Measurements from ENCODE around the gene ADIRF. TPM values are rescaled to one million over a fixed set of nuclear protein-coding genes. Genes with fewer than 3 reads are reported as not detected.
"Not testable (repeated sequence)": the region's sequence is repeated elsewhere in the genome, so short reads cannot be mapped to it uniquely, and the experiment has no call there.

The ADIRF gene
- total RNA-seq, 6 experiments from 2014 or later = 68.5 to 169 (median 145) TPM

DNA sequence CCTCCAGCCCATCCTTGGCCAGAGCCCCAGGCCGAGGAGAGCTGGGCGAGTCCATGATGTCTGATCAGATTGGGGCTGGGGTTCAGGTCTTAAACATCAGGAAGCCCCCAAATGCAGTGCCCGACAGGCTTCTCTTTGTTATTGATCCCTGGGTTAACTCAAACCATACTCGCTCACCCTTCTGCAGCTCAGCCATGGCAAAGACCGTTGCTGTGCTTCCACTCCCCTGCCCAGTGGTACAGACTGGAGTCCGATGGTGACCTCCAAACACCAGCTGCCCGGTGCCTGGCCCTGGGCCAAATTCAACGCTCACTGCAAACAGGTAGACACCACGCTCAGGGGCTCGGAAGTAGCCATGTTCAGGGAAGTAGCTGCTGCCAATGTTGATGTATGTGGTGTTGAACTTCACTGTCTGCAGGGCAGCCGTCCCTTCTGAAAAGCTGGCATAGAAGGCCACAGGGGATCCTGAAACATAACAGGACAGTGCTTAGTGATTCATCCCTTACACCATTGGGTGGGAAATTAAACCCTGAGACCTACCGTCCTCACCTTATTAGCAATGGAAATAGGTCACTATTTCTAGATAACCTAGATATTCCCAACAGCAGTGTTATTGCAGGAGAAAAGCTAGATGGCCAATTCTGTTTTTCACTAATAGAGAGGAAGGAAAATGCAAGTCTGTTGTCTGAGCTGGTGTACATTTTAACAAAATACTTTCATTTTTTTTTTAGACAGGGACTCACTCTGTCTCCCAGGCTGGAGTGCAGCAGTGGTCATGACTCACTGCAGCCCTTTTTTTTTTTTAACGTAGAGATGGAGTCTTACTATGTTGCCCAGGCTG lies 31.4 kb upstream of the ADIRF start:
- Mint-ChIP-seq H3K4me1 (ENCODE audit: low read depth) (peaks cover 25% of the 10 kb centered on the region), H3K9me3 (no peaks in the 10 kb centered on the region), H3K36me3 (ENCODE audit: low read depth) (no peaks in the 10 kb centered on the region), H3K4me3 (peak overlapping the region; percentile 27; the same call in 1 of the 2 replicates), H3K27ac (peak overlapping the region; percentile 24; the same call in 1 of the 2 replicates), H3K27me3 (ENCODE audit: insufficient read depth) (0 out of 2 replicates have a peak, but pooled peaks cover 2% of the 10 kb centered on the region)
- peak; percentile 48 for DNase-seq
- no peak for TF ChIP-seq CTCF (IDR thresholded peaks at IDR 0.05)

DNA sequence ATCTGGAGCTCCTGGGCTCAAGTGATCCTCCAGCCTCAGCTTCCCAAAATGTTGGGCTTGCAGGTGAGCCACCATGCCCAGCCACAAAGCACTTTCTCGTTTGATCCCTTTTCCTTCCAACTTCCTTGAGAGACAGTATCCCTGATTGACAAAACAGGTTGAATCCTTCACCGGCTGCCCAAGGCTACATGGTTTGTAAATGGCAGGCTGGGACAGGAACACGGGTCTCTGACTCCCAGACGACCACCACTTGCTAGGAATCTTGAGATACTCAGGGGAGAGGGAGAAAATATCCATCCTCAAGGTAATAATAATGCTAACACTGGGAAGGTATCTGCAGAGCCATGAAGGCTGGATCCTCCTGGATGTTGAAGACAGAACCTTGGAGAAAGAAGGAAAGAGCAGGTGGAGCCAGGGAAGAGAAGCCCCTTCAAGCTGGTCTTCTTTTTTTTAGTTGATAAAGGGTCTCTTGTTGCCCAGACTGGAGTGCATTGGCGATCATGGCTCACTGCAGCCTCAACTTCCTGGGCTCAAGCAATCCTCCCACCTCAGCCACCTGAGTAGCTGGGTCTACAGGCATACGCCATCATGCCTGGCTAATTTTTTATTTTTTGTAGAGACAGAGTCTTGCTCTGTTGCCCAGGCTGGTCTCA lies 30.7 kb upstream of the ADIRF start:
- peaks cover 23% of the 10 kb centered on the region for H3K4me1 Mint-ChIP-seq (ENCODE audit: low read depth)
- H3K36me3 Mint-ChIP-seq (ENCODE audit: low read depth) = no peaks in the 10 kb centered on the region
- H3K9me3 Mint-ChIP-seq = no peaks in the 10 kb centered on the region
- peak overlapping the region; percentile 27; the same call in 1 of the 2 replicates for H3K4me3 Mint-ChIP-seq
- H3K27ac Mint-ChIP-seq = no peak overlapping the region
- peaks cover 4% of the 10 kb centered on the region; the same call in 1 of the 2 replicates for H3K27me3 Mint-ChIP-seq (ENCODE audit: insufficient read depth)
- DNase-seq = no peak
- TF ChIP-seq CTCF (IDR thresholded peaks at IDR 0.05) = no peak

DNA sequence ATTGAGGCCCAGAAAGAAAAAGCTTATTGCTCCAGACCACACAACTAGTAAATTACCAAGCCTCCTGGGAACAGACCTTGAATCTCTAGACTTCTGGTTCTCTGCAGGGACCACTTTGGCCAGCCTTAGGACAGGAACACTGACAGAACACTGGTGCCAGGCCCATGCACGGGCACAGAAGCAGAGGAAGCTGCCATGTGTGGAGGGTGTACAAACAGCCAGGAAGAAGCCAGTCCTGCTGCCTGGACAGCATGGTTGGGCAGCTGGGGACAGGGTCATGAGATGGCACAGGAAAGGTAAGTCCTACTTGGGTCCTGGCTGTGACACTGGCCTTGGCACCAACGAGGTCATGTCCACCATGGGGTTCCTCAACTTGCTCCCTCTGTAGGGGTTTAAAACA lies 30.0 kb upstream of the ADIRF start:
- Mint-ChIP-seq H3K4me1 (ENCODE audit: low read depth) (peaks cover 23% of the 10 kb centered on the region), H3K27ac (no peak overlapping the region), H3K36me3 (ENCODE audit: low read depth) (0 out of 2 replicates have a peak, but pooled peaks cover 2% of the 10 kb centered on the region), H3K27me3 (ENCODE audit: insufficient read depth) (peaks cover 4% of the 10 kb centered on the region; the same call in 1 of the 2 replicates), H3K4me3 (no peak overlapping the region), H3K9me3 (no peaks in the 10 kb centered on the region)
- no peak for TF ChIP-seq CTCF (IDR thresholded peaks at IDR 0.05)
- no peak for DNase-seq

GRCh38 chr10:86940076-86940475 lies 28.2 kb upstream of the ADIRF start:
- DNase-seq; H3K27ac Mint-ChIP-seq; H3K27me3 Mint-ChIP-seq (ENCODE audit: insufficient read depth); H3K36me3 Mint-ChIP-seq (ENCODE audit: low read depth); H3K9me3 Mint-ChIP-seq; H3K4me3 Mint-ChIP-seq: not testable (repeated sequence)
- peaks cover 31% of the 10 kb centered on the region for H3K4me1 Mint-ChIP-seq (ENCODE audit: low read depth)

DNA sequence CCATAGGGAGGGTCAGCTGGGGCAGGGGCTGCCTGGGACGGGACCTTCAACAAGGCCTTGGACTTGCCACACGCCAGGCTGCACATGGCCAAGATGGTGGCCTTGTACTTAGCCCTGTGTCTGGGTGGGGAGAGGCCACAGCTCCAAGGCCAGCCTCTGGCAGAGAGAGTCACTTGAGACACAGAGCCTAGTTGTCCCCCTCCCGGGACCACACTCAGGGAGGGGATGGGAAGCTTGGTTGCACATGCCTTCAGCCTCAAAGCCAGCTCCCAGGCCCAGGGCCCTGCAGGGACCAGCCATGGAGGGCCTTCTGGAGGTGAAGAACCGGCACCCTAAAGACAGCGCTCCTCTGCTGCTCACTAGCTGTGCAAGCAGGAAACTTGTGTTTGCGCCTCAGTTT lies 27.6 kb upstream of the ADIRF start:
- Mint-ChIP-seq H3K36me3 (ENCODE audit: low read depth) (0 out of 2 replicates have a peak, but pooled peaks cover 4% of the 10 kb centered on the region), H3K27me3 (ENCODE audit: insufficient read depth) (peaks cover 4% of the 10 kb centered on the region; the same call in 1 of the 2 replicates), H3K9me3 (no peaks in the 10 kb centered on the region), H3K4me1 (ENCODE audit: low read depth) (peaks cover 31% of the 10 kb centered on the region), H3K4me3 (no peak overlapping the region), H3K27ac (no peak overlapping the region)
- no peak for TF ChIP-seq CTCF (IDR thresholded peaks at IDR 0.05)
- no peak for DNase-seq

DNA sequence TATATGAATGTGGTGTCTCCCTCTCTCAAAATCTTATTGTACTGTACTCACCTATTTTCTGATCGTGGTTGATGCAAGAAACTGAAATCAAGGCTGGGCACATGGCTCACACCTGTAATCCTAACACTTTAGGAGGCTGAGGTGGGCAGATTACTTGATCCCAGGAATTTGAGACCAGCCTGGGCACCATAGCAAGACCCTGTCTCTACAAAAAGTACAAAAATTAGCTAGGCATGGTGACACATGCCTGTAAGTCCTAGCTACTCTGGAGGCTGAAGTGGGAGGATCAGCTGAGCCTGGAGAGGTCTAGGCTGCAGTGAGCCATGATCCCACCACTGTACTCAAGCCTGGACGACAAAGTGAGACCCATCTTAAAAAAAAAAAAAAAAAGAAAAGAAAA lies 26.9 kb upstream of the ADIRF start:
- H3K9me3 Mint-ChIP-seq = no peaks in the 10 kb centered on the region
- H3K27ac Mint-ChIP-seq = no peak overlapping the region
- no peak for DNase-seq
- H3K36me3 Mint-ChIP-seq (ENCODE audit: low read depth) = 0 out of 2 replicates have a peak, but pooled peaks cover 4% of the 10 kb centered on the region
- H3K4me3 Mint-ChIP-seq = no peak overlapping the region
- TF ChIP-seq CTCF (IDR thresholded peaks at IDR 0.05) = no peak
- H3K27me3 Mint-ChIP-seq (ENCODE audit: insufficient read depth) = peaks cover 4% of the 10 kb centered on the region; the same call in 1 of the 2 replicates
- H3K4me1 Mint-ChIP-seq (ENCODE audit: low read depth) = peaks cover 25% of the 10 kb centered on the region
